MCF 10A (cell line): ENCODE results near the gene FAM168B. TPM values are rescaled to one million over a fixed set of nuclear protein-coding genes. Genes with fewer than 3 reads are reported as not detected.
"Not testable (repeated sequence)": the region's sequence is repeated elsewhere in the genome, so short reads cannot be mapped to it uniquely, and the experiment has no call there.

Source experiments
- BruUV-seq: library from RNA; stranded (reverse); fragments of 400-500 nt; replicated peaks from 2 replicates; lab custom pipeline; 2021; lab: Mats Ljungman, UMichigan
- CTCF ChIA-PET: fragments of 300-600 bp; sonication (Branson Sonifier 250); formaldehyde crosslinking; extraction: SDS; loops from one replicate; lab custom pipeline; 2021; ENCODE audit warnings: antibody characterized with exemption, inconsistent platforms; lab: Yijun Ruan, JAX
- POLR2A ChIA-PET: fragments of 300-600, 350-650 bp; sonication (Branson Sonifier 250); formaldehyde crosslinking; extraction: SDS; loops from one replicate; lab custom pipeline; 2020; ENCODE audit warnings: antibody characterized with exemption, inconsistent platforms; lab: Yijun Ruan, JAX
- DNase-seq: peaks from one replicate; pipeline ENCODE4 v3.0.0-alpha.2; 2018; ENCODE audit not compliant: unreplicated experiment
- H3K27ac Mint-ChIP-seq: one replicate; pipeline ENCODE4 v1.8.0; 2022; ENCODE audit warnings: mild to moderate bottlenecking, low read depth, mixed read lengths; ENCODE audit not compliant: unreplicated experiment
- H3K27me3 Mint-ChIP-seq: one replicate; pipeline ENCODE4 v1.8.0; 2022; ENCODE audit warnings: mixed read lengths; ENCODE audit not compliant: insufficient read depth, unreplicated experiment
- H3K36me3 Mint-ChIP-seq: one replicate; pipeline ENCODE4 v1.8.0; 2022; ENCODE audit warnings: mild to moderate bottlenecking, moderate library complexity, mixed read lengths; ENCODE audit not compliant: insufficient read depth, unreplicated experiment
- H3K4me1 Mint-ChIP-seq: one replicate; pipeline ENCODE4 v1.8.0; 2022; ENCODE audit warnings: mixed read lengths; ENCODE audit not compliant: insufficient read depth, unreplicated experiment
- H3K4me3 Mint-ChIP-seq: one replicate; pipeline ENCODE4 v1.8.0; 2022; ENCODE audit warnings: mild to moderate bottlenecking, moderate library complexity, mixed read lengths; ENCODE audit not compliant: unreplicated experiment
- H3K9me3 Mint-ChIP-seq: one replicate; pipeline ENCODE4 v1.8.0; 2022; ENCODE audit warnings: mixed read lengths; ENCODE audit not compliant: unreplicated experiment
- CTCF ChIP-seq: fragments of 200-600 bp; IDR thresholded peaks from one replicate; pipeline ENCODE4 v1.8.0; 2022; ENCODE audit warnings: antibody characterized with exemption, mild to moderate bottlenecking; ENCODE audit not compliant: unreplicated experiment
- intact Hi-C: fragments of 100-400 bp; cut with micrococcal nuclease; formaldehyde crosslinking; loops from 2 replicates; pipeline ENCODE4 v1.14.1; 2022
- total RNA-seq: library from RNA; stranded (reverse); gene quantifications from 2 replicates; pipeline ENCODE4 v1.2.3, GENCODE V29; 2022

The FAM168B gene
- total RNA-seq, 1 experiment from 2014 or later = 159 TPM

DNA sequence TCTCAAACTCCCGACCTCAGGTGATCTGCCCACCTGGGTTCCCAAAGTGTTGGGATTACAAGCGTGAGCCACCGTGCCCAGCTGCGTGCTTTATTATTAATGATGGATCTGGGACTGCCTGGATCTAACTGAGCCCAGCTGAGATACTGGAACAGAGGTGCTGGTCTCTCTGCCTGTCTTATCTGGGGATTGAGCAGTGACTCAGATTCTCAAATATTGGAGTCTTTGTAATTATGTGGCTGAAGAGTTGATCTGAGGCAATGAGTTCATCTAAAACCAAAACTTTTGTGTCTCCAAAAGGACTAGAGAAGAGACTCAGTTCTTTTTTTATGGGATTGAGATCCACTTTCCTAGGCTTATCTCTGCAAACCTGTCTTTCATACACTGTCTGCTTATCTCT, 28.2 kb upstream of the FAM168B start:
- Mint-ChIP-seq H3K9me3 (no peaks in the 10 kb centered on the region), H3K36me3 (peaks cover 60% of the 10 kb centered on the region), H3K27ac (no peak overlapping the region), H3K4me1 (no peaks in the 10 kb centered on the region), H3K27me3 (no peaks in the 10 kb centered on the region), H3K4me3 (no peak overlapping the region)
- TF ChIP-seq CTCF = no peak
- no peak for DNase-seq
- BruUV-seq = no TSS peak
- CTCF ChIA-PET = no interaction called here
- intact Hi-C loops = no loop called here
- POLR2A ChIA-PET = interaction anchor here (1.3 kb wide), 1 partner anchor 15 kb away, joined by 6 read pairs; no protein-coding TSS in a partner anchor

GRCh38 chr2:131120815-131121317, 27.6 kb upstream of the FAM168B start:
- peaks cover 58% of the 10 kb centered on the region for H3K36me3 Mint-ChIP-seq
- H3K27me3 Mint-ChIP-seq = no peaks in the 10 kb centered on the region
- peak overlapping the region; percentile 13 for H3K27ac Mint-ChIP-seq
- no peak for TF ChIP-seq CTCF
- no peaks in the 10 kb centered on the region for H3K4me1 Mint-ChIP-seq
- no peaks in the 10 kb centered on the region for H3K9me3 Mint-ChIP-seq
- POLR2A ChIA-PET = interaction anchor here (1.3 kb wide), 1 partner anchor 14 kb away, joined by 6 read pairs; no protein-coding TSS in a partner anchor
- CTCF ChIA-PET = no interaction called here
- H3K4me3 Mint-ChIP-seq = no peak overlapping the region
- no TSS peak for BruUV-seq
- intact Hi-C loops = no loop called here
- DNase-seq = no peak

DNA sequence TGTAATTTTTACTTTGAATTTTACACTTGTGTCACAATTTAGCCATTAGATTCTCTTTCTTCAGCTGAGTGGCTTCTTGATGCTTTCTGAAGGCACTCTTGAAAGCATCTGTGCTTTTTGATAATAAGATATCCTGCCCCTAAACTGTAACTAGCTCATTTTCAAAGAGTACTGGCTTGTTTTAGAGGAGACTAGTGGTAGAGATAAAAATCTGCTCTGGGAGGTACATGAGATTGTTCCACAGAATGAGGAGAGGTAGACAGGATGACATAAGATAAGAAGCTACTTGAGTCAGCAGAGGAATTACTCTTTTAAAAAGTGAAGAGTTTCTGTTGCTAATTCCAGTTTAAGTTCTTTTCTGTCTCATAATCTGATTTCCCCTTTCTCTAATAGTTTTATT, 22.5 kb upstream of the FAM168B start:
- intact Hi-C loops = no loop called here
- TF ChIP-seq CTCF = no peak
- CTCF ChIA-PET = interaction anchor here (0.7 kb wide), 1 partner anchor 38 kb away, joined by 3 read pairs; no protein-coding TSS in a partner anchor
- no peaks in the 10 kb centered on the region for H3K9me3 Mint-ChIP-seq
- no peaks in the 10 kb centered on the region for H3K27me3 Mint-ChIP-seq
- H3K4me3 Mint-ChIP-seq = no peak overlapping the region
- no peak for DNase-seq
- POLR2A ChIA-PET = interaction anchor here (0.7 kb wide), 1 partner anchor 15 kb away, joined by 3 read pairs; no protein-coding TSS in a partner anchor
- H3K4me1 Mint-ChIP-seq = peaks cover 11% of the 10 kb centered on the region
- no peak overlapping the region for H3K27ac Mint-ChIP-seq
- no TSS peak for BruUV-seq
- H3K36me3 Mint-ChIP-seq = peaks cover 43% of the 10 kb centered on the region

DNA sequence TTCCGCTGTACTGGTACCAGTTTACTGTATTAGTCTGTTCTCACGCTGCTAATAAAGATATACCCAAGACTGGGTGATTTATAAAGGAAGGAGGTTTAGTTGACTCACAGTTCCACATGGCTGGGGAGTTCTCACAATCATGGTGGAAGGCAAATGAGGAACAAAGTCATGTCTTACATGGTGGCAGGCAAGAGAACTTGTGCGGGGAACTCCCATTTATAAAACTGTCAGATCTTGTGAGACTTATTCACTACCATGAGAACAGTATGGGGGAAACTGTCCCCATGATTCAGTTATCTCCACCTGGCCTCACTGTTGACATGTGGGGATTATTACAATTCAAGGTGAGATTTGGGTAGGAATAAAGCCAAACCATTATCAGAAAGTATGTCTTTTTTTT, 21.7 kb upstream of the FAM168B start:
- peaks cover 11% of the 10 kb centered on the region for H3K4me1 Mint-ChIP-seq
- H3K4me3 Mint-ChIP-seq, H3K9me3 Mint-ChIP-seq, BruUV-seq, H3K27me3 Mint-ChIP-seq, intact Hi-C loops, DNase-seq: not testable (repeated sequence)
- POLR2A ChIA-PET = interaction anchor here (0.7 kb wide), 1 partner anchor 16 kb away, joined by 3 read pairs; no protein-coding TSS in a partner anchor
- CTCF ChIA-PET = interaction anchor here (0.7 kb wide), 1 partner anchor 39 kb away, joined by 3 read pairs; no protein-coding TSS in a partner anchor
- H3K27ac Mint-ChIP-seq = peak overlapping the region; percentile 57
- H3K36me3 Mint-ChIP-seq = peaks cover 45% of the 10 kb centered on the region
